NCI-H748 treated with DMSO at 0.1 percent for 48 hours (cell line): ENCODE measurements around the gene TMEM120A.
"Not testable (repeated sequence)": the region's sequence is repeated elsewhere in the genome, so short reads cannot be mapped to it uniquely, and the experiment has no call there.

Experiments
- DNase-seq: peaks from one replicate; lab custom pipeline; 2025; lab: John Stamatoyannopoulos, UW

TMEM120A gene

DNA sequence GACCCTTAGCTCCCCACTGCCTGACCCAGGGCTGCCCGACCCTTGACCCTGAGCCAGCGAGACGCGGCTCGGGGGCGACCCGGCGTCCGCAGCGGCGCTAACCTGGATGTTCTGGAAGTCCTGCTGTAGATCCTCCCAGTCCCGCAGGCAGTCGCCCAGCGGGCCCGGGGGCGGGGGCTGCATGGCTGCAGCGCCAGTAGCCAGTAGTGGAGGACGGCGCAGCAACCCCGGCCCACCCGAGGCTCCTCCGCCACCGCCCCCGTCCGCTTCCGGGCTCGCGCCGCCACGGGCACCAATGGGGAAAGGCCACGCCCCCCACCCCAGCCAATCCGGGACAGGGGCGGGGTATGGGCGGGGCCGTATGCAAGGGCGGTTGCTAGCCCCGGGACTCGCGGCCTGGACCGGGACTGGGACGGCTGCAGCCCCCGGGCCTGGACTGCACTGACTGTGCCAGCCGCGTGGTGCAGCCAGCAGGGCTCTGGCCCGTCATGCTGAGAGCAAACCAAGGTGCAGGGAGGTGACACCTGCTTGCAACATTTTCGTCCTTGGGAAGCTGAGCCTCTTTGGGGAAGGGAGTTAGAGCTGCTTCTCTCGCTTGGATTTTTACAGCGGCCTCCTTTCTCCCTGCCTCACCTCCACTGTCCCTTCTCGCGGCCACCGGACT, at the start of gene TMEM120A:
TSS of gene TMEM120A (minus strand) at position 208 of the 664 bp plus-strand sequence. CDS start at position 183, 25 bp downstream.
- peak; percentile 85 for DNase-seq

DNA sequence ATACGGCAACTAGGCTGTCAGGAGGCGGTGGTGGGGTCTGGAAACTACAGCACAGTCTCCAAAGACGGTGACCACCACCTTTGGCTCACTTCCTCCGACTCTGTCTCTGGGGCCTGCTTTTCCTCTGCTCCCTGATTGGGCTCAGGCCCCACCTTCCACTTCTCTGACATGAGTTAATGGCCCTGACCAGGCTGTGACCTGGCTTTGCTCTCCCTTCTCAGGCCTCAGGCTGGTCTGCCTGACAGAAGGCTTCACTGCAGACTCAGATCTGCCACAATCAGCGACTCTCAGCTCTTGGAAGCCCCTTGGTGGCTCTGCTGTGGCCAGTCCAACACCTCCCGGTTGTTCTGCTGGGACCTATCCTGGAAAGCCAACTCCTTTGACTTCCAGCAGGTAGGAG, 45.7 kb upstream of the TMEM120A start:
- DNase-seq: no peak

DNA sequence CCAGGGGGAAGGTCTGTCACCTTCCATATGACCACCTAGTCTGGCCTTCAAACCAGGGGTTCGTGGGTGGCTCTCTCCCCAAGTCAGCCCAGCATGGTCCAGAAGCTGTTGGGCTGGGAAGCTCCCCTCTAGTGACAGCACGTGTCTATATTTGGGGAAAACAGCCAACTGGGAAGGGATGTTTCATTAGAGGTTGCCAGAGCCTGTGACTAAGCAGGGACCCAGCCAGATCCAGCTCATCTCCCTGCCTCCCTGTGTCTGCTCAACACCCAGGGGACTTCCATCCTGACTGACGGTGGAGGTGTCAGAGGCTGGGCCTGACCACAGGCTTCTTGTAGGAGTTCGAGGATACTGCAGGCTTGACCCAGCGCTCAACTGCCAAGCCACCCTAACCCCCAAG, 42.9 kb upstream of the TMEM120A start:
- DNase-seq: no peak

DNA sequence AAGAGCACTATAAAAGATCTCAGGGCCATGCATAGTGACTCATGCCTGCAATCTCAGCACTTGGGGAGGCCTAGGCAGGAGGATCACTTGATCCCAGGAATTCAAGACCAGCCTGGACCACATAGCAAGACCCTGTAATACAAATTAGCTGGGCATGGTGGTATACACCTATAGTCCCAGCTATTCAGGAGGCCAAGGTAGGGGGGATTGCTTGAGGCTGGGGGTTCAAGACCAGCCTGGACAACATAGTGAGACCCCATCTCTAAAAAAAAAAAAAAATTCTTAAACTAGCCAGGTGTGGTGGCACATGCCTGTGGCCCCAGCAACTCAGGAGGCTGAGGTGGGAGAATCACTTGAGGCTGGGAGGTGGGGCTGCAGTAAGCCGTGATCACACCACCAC, 37.6 kb upstream of the TMEM120A start:
- no peak for DNase-seq

DNA sequence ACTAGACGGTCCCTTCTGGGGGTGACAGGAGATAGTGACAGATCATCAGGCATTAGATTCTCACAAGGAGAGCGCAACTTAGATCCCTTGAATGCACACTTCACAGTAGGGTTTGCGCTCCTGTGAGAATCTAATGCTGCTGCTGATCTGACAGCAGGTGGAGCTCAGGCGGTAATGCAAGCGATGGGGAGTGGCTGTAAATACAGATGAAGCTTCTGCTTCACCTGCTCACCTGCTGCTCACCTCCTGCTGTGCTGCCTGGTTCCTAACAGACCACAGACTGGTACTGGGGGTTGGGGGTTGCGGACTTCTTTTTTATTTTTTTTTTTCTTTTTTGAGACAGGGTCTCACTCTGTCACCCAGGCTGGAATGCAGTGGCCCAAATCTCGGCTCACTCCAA, 35.3 kb upstream of the TMEM120A start:
- peak; percentile 8 for DNase-seq

DNA sequence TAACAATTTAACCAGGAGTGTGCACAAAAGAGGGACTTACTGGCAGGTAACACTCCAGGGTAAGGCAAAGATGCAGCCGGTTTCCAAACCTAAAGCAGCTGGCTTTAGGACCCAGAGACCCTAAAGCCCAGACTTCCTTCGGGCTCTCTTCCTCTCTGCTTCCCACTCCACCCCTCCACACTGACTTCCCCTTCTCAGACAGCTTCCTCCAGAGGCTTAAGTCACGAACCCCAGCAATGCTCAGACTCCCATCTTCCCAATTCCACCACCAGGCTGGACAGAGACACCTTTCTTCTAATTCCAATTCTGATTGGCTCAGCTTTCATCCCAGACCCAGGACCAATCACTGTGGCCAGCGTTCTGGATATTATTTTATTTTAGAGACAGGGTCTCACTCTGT, 28.6 kb upstream of the TMEM120A start:
- no peak for DNase-seq

DNA sequence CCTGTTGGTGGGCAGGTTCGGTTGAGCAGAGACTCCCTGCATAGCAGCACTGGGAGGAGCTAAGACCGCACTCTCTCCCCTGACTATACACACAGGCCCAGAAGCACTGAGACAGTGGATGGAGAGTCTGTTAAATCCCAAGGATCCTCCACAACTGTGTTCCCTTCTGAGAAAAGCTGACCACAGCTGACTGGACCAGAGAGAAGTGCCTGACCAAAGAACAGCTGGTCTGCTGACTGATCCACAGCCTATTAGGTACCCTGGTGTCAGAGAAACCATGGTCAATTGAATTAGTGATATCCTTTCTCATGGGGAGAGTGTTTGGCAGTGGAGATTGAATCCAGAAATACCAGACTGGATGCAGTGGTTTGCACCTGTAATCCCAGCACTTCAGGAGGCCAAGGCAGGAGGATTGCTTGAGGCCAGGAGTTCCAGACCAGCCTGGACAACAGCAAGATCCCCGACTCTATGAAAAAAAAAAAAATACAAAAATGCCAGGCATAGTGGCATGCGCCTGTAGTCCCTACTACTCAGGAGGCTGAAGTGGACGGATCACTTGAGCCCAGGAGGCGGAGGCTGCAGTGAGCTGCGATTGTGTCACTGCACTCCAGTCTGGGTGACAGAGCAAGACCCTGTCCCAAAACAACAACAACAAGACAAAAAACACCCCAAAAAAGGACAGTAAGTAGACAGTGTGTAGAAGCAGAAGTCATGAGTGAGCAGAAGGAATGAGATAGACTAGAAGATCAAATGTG, 27.8 kb upstream of the TMEM120A start:
- DNase-seq: no peak

DNA sequence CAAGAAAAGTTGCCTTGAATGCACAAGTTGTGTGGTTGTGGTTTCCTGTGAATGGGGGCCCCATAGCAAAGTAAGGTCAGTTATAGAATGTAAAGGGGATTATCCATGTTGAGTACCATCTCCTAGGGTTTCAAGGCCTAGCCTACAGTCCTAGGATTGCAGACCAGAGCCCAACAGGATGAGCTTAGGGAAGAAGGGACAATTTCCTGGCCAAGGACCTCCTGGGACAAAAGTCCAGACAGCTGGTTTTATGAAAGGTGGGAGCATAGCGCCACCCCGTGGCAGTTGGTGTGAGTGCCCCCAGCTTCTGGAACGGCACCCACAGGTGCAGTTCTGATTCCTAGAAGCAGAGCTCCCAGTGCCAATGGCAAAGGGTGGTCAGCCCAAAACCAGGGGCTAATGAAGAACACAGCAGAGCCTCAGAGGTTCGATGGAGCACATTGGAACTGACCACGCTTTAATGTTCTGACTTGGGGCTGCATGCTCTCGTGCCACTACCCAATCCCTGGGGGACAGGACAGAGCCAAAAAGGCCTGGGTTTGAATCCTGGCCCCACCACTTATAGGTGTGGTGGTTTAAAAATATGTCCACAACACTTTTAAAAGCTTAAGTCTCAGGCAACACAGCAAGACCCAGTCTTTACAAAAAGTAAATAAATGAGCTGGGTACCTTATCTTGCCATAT, 25.8 kb upstream of the TMEM120A start:
- DNase-seq: peak; percentile 28

DNA sequence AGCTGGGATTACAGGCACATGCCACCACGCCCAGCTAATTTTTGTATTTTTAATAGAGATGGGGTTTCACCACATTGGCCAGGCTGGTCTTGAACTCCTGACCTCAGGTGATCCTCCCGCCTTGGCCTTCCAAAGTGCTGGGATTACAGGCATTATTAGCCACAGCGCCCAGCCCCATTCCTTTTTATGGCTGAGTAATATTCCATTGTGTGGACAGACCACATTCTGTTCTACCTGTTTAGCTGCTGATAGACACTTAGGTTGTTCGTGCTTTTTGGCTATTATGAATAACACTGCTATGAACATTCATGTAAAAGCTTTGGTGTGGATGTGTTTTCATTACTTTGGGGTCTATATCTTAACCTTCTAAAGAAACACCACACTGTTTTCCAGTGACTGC, 24.1 kb upstream of the TMEM120A start:
- not testable (repeated sequence) for DNase-seq

DNA sequence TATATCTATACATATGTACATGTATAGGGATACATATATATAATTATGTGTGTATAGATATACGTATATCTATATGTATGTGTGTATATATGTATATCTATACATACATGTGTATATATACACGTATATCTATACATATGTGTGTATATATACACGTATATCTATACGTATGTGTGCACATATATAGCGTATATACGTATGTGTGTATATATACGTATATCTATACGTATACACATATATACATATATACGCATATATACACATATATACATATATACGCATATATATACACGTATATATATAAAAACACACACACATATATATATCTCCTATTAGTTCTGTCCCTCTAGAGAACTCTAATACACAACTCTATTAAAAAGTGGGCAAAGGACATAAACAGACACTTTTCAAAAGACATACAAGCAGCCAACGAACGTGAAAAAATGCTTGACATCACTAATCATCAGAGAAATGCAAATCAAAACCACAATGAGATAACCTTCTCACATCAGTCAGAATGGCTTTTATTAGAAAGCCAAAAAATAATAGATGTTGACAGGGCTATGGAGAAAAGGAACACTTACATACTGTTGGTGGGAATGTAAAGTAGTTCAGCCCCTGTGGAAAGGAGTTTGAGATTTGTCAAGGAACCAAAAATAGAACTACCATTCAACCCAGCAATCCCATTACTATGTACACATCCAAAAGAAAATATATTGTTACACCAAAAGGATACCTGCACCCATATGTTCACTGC, 22.0 kb upstream of the TMEM120A start:
- no peak for DNase-seq

DNA sequence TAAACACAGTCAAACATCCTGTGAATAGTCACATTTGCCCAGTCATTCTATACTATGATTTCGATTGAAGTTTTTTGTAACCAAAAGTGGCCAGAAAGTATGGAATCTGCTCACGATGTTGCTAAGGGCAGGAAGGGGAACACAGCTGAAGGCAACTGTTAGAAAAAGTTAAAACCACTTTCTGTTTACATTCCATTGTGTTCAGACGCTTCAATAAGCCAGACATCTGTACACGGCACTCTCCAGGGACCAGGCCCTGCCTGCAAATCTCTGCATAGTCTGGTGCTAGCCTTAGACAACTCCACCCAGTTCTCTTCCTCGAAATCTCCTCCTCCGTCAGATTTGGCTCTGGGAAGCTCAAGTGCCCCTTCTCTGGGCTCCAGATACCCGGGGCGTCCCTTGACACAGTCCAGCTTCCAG, 17.1 kb upstream of the TMEM120A start:
- DNase-seq: no peak

DNA sequence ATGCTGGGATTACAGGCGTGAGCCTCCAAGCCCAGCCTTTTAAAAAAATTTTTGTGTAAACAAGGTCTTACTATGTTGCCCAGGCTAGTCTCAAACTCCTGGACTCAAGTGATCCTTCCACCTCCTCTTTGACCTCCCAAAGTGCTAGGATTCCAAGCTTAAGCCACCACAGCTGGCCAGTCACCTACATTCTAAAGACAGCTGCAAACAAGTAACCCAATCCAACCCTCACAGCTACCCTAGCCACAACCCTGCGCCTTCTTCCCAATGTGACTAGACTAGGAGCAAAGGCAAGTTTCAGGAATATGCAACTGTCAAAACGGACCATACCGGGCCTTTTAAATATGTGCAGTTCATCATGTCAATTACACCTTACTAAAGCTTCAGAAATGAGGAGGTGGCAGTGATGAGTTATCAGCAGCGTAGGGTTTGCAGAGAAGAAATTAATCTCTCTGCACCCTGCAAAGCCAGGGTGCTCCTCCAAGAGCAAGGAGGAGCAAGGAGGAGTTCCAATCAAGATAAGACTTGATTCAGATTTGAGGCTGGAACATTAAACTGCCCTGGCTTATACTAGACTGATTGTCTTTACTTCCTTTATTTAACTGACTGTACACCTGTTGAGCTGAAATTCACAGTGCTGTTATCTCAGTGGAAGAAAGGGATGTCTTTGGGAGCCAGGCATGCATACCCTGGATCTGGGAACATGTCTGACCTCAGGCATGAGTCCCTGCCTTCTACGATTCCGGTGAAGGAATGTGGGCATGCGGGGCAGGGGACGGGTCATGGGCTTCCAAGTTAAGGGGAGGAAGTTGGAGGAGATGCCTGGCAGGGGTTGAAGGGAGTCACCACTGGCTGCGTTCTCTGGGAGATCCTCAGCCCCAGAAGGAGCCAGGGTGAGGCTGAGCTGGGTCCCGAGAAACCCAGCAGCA, 15.5 kb upstream of the TMEM120A start:
- DNase-seq: no peak

DNA sequence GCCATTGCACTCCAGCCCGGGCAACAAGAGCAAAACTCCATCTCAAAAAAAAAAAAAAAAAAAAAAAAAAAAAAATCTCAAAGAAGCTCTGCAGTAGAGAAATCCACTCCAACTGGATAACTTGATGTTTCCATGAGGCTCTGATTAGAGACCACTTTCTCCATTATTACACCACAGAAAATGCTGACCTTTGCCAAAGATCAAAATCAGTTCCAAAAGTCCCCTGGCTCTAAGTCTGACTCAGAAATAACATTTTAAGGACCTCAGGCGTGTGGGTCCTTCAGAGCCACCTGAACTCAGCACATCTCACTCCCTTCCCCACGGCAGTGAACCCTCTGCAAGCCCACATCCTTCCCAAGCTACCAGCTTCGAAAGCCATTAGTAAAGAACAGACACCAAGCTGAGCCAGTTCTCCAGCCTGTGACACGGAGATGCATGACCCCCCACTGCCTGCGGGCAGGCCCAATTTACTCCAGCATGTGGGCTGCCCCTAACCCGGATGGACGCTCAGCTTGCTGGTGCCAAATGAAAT, 13.8 kb upstream of the TMEM120A start:
- no peak for DNase-seq

DNA sequence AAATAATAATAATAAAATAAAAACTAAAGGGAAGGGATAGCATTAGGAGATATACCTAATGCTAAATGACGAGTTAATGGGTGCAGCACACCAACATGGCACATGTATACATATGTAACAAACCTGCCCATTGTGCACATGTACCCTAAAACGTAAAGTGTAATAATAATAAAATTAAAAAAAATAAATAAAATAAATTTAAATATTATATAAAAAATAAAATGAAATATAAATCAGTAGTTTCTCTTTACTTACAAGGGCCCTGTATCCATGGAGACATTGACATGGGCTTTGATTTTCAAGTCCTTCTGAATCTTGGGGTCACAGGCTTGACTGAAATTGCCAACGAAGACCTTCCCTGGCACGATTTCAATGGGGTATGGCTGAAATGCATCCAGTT, 10.6 kb upstream of the TMEM120A start:
- DNase-seq: not testable (repeated sequence)

DNA sequence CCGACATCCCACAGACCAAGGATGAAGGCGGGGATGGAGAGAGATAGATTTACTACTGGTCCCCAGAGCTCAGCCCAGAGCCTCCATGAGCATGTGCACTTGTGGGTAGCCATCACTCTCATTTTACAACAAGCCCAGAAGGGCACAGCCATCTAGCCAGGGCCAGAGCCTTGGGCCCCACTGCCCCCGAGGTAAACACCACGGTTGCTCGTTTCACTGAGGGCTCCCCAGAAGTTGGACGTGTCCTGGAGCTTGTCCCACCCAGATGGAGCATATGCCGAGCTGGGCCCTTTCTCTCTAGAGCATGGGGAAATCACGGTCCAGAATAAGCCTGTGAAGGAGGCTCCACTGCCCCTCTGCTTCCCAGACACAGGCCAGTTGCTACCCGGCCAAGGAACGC, 9.0 kb upstream of the TMEM120A start:
- DNase-seq: no peak

DNA sequence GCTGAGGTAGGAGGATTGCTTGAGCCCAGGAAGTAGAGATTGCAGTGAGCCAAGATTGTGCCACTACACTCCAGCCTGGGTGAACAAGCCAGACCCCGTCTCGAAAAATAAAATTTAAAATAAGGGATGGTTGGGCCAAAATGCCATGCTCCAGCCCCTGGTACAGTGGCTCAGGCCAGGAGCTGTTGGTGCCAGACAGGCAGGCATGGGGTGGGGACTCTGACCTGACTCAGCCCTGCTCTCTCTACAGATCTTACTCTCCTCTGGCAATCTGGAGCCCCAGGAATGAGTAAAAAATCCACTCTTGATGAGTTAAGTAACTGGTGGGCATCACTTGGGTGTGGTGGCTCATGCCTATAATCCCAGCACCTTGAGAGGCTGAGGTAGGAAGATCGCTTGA, 8.4 kb upstream of the TMEM120A start:
- DNase-seq: no peak

DNA sequence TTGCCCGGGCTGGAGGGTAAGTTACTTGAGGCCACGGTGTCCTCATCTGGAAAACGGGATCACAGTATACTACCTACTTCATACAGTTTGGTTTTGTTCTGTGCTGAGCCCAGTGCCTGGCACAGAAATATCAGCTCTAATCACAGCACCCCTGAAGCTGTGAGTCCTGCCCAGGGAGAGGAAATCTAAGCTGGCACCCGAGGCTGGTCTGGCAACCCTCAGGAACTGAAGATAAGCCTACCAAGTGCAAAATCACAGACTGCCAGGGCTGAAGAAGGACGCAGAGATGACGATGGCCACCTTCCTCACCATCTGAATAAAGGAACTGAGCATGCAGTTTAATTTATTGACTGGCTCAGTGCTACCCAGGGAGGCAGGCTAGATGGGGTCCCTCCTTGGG, 7.7 kb upstream of the TMEM120A start:
- no peak for DNase-seq

DNA sequence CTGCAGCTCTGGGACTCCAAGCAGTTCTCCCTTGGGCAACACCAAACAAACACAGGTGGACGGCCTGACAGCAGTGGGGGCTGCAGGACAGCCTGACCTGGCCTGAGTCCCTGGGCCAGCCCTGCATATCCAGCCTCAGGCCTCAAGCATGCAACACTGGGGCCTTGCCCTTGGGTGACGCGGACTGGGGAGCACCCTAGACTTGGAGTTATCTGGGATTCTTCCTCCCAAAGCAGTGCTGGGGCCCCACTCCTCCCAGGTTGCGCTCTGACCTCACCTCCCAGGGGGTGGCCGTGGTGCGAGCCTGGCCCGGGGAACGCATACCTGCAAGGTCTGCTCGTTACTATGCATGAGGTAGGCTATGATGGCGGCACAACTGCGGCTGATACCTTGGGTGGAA, 6.2 kb upstream of the TMEM120A start:
- DNase-seq: no peak

DNA sequence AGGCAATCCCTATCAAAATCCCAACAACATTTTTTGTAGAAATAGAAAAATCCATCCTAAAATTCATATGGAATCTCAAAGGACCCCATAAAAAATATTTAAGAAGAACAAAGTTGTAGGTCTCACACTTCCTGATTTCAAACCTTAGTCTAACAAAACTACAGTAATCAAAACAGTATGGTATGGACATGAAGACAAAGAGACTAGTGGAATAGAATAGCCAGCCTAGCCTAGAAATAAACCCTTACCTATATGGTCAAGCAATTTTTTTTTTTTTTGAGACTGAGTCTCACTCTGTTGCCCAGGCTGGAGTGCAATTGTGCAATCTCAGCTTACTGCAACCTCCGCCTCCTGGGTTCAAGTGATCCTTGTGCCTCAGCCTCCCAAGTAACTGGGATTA, 3.6 kb upstream of the TMEM120A start:
- no peak for DNase-seq

DNA sequence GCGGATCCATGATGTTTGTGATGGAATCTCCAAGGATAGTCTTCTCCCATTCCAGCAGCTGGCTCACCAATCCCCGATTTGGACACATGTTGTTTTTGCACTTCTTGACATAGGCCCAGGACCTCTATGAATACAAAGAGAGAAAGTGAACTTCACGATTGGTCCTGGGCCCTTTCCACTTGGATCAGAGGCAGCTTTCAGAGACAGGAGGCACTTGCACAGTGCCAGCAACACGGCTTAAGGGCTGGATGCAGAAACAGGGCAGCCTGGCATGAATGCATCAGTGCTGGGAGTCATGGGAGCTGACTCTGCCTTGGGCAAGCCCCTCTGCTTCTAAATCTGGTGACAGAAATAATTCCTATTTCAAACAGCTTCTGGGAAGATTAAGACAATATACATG, 2.1 kb upstream of the TMEM120A start:
- DNase-seq: no peak

DNA sequence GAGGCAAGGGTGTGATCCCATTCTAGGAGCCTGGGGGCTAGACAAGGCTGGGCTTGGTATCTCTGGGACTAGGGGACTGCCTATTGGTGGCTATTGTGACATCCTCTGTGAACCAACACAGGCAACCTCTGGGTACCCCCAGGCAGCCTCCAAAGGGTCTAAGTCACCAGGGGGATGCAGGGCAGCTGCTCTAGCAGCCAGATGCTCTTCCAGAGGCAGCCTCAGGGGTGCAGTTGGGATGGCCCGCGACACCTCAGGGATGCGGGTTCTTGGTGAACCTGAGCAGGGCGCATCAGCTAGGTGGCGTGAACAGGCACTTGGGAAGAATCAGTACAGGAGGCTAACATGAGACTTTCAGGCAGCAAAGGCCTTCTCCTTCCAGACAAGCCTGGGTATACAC, 1.6 kb upstream of the TMEM120A start:
- DNase-seq: no peak
